Vagina (tissue), 2 donors: ENCODE data around the gene BTN1A1.
"Not testable (repeated sequence)": the region's sequence is repeated elsewhere in the genome, so short reads cannot be mapped to it uniquely, and the experiment has no call there.

Source experiments
- POLR2A ChIP-seq, 2 donors: fragments of 450-650 bp; IDR thresholded peaks; one replicate each; pipeline ENCODE4 v1.6.1; 2017; ENCODE audit warnings: antibody characterized with exemption in 2 of 2, mild to moderate bottlenecking in 2 of 2, moderate library complexity in 2 of 2
- POLR2AphosphoS5 ChIP-seq, 2 donors: sonication (generic); formaldehyde crosslinking; IDR thresholded peaks; one replicate each; pipeline ENCODE4 v1.9.0; 2017; ENCODE audit warnings: antibody characterized with exemption in 2 of 2, mild to moderate bottlenecking in 2 of 2, low read depth in 1 of 2; ENCODE audit not compliant: insufficient read depth in 1 of 2
- TF ChIP-seq, protein P1 (sequence below), 3 experiments: fragments of 450-650 bp in 2 of 3; fragments of 200-600 bp in 1 of 3; sonication (generic) in 1 of 3; IDR thresholded peaks; one replicate each; pipeline ENCODE4 v1.5.1; 2017 to 2019; ENCODE audit warnings: antibody characterized with exemption in 3 of 3, mild to moderate bottlenecking in 2 of 3, moderate library complexity in 2 of 3

DNA sequence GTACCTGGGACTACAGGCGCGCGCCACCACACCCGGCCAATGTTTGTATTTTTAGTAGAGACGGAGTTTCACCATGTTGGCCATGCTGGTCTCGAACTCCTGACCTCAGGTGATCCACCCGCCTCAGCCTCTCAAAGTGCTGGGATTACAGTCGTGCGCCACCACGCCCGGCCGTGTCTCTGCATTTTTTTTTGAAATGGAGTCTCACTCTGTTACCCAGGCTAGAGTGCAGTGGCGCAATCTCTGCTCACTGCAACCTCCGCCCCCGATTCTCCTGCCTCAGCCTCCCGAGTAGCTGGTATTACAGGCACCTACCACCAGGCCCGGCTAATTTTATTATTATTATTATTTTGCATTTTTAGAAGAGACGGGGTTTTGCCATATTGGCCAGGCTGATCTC lies 47.3 kb downstream of the BTN1A1 start:
- TF ChIP-seq POLR2A (IDR thresholded peaks at IDR 0.05); POLR2AphosphoS5 (IDR thresholded peaks at IDR 0.05; ENCODE audit: insufficient read depth in 1 of 2, low read depth in 1 of 2): not testable (repeated sequence)
- TF ChIP-seq, protein P1, sequence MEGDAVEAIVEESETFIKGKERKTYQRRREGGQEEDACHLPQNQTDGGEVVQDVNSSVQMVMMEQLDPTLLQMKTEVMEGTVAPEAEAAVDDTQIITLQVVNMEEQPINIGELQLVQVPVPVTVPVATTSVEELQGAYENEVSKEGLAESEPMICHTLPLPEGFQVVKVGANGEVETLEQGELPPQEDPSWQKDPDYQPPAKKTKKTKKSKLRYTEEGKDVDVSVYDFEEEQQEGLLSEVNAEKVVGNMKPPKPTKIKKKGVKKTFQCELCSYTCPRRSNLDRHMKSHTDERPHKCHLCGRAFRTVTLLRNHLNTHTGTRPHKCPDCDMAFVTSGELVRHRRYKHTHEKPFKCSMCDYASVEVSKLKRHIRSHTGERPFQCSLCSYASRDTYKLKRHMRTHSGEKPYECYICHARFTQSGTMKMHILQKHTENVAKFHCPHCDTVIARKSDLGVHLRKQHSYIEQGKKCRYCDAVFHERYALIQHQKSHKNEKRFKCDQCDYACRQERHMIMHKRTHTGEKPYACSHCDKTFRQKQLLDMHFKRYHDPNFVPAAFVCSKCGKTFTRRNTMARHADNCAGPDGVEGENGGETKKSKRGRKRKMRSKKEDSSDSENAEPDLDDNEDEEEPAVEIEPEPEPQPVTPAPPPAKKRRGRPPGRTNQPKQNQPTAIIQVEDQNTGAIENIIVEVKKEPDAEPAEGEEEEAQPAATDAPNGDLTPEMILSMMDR (IDR thresholded peaks at IDR 0.05), result not testable (repeated sequence)
